H9 (cell line): ENCODE measurements around the gene SRSF10. TPM values are rescaled to one million over a fixed set of nuclear protein-coding genes. Genes with fewer than 3 reads are reported as not detected.
A peak's percentile ranks its signal among the peaks of the same experiment; 100 is the strongest.

Source experiments
- DNase-seq: peaks from one replicate; pipeline ENCODE4 v3.0.0-alpha.2; 2017
- H2AFZ ChIP-seq: one replicate; pipeline ENCODE4 v1.6.1; 2013; ENCODE audit warnings: mild to moderate bottlenecking, low read length, control low read depth, moderate library complexity
- H2AK5ac ChIP-seq: 2 replicates; pipeline ENCODE4 v1.6.1; 2013; ENCODE audit warnings: low read length, control low read depth, mixed read lengths; ENCODE audit not compliant: insufficient read length
- H2BK120ac ChIP-seq: one replicate; pipeline ENCODE4 v1.6.1; 2013; ENCODE audit warnings: low read depth, mild to moderate bottlenecking, low read length, control low read depth, inconsistent platforms; ENCODE audit not compliant: poor library complexity, severe bottlenecking
- H2BK12ac ChIP-seq: 2 replicates; pipeline ENCODE4 v1.6.1; 2013; ENCODE audit warnings: low read length, control low read depth, mixed read lengths, low read depth; ENCODE audit not compliant: insufficient read length
- H2BK15ac ChIP-seq: 2 replicates; pipeline ENCODE4 v1.6.1; 2013; ENCODE audit warnings: low read depth, low read length, control low read depth
- H2BK20ac ChIP-seq: one replicate; pipeline ENCODE4 v1.6.1; 2013; ENCODE audit warnings: low read depth, mild to moderate bottlenecking, low read length, control low read depth, inconsistent platforms; ENCODE audit not compliant: poor library complexity, severe bottlenecking
- H2BK5ac ChIP-seq: 2 replicates; pipeline ENCODE4 v1.6.1; 2013; ENCODE audit warnings: low read length, control low read depth, mixed read lengths; ENCODE audit not compliant: insufficient read length
- H3K14ac ChIP-seq: 2 replicates; pipeline ENCODE4 v1.6.1; 2013; ENCODE audit warnings: low read length, control low read depth; ENCODE audit not compliant: insufficient read depth
- H3K18ac ChIP-seq: 2 replicates; pipeline ENCODE4 v1.6.1; 2013; ENCODE audit warnings: low read depth, mild to moderate bottlenecking, mixed read lengths, low read length, control low read depth; ENCODE audit not compliant: insufficient read length
- H3K23ac ChIP-seq: 2 replicates; pipeline ENCODE4 v1.6.1; 2013; ENCODE audit warnings: low read length, control low read depth, mixed read lengths, low read depth; ENCODE audit not compliant: insufficient read length
- H3K23me2 ChIP-seq: 2 replicates; pipeline ENCODE4 v1.6.1; 2013; ENCODE audit warnings: low read depth, mild to moderate bottlenecking, mixed read lengths, low read length, control low read depth; ENCODE audit not compliant: insufficient read length, poor library complexity, severe bottlenecking
- H3K27ac ChIP-seq: 2 replicates; pipeline ENCODE4 v1.5.1; 2013; ENCODE audit warnings: low read length, control low read depth, mixed read lengths, low read depth; ENCODE audit not compliant: insufficient read length
- H3K27me3 ChIP-seq: 2 replicates; pipeline ENCODE4 v1.6.1; 2013; ENCODE audit warnings: low read length, control low read depth, inconsistent platforms; ENCODE audit not compliant: insufficient read depth
- H3K4ac ChIP-seq: 2 replicates; pipeline ENCODE4 v1.6.1; 2013; ENCODE audit warnings: low read depth, mild to moderate bottlenecking, control low read depth, inconsistent platforms, low read length, moderate library complexity
- H3K4me1 ChIP-seq: 2 replicates; pipeline ENCODE4 v1.6.1; 2013; ENCODE audit warnings: low read length, control low read depth, inconsistent platforms; ENCODE audit not compliant: insufficient read depth
- H3K4me2 ChIP-seq: 2 replicates; pipeline ENCODE4 v1.6.1; 2013; ENCODE audit warnings: low read length, control low read depth, mixed read lengths; ENCODE audit not compliant: insufficient read length, insufficient read depth
- H3K56ac ChIP-seq: 2 replicates; pipeline ENCODE4 v1.6.1; 2013; ENCODE audit warnings: low read depth, mild to moderate bottlenecking, mixed read lengths, low read length, control low read depth; ENCODE audit not compliant: insufficient read length
- H3K79me1 ChIP-seq: 2 replicates; pipeline ENCODE4 v1.6.1; 2013; ENCODE audit warnings: low read depth, mild to moderate bottlenecking, moderate library complexity, low read length, control low read depth, inconsistent platforms; ENCODE audit not compliant: insufficient read depth, poor library complexity, severe bottlenecking
- H3K79me2 ChIP-seq: 2 replicates; pipeline ENCODE4 v1.6.1; 2013; ENCODE audit warnings: low read length, control low read depth, inconsistent platforms; ENCODE audit not compliant: insufficient read depth
- H3K9ac ChIP-seq: 2 replicates; pipeline ENCODE4 v1.6.1; 2013; ENCODE audit warnings: low read length, control low read depth, mixed read lengths; ENCODE audit not compliant: insufficient read length; ENCODE audit errors: extremely low read depth
- H3K9me3 ChIP-seq: one replicate; pipeline ENCODE4 v1.6.1; 2013; ENCODE audit warnings: low read depth, low read length, inconsistent platforms; ENCODE audit not compliant: control insufficient read depth
- H3T11ph ChIP-seq: one replicate; pipeline ENCODE4 v1.6.1; 2013; ENCODE audit warnings: mild to moderate bottlenecking, low read length, control low read depth, inconsistent platforms
- H4K20me1 ChIP-seq: one replicate; pipeline ENCODE4 v1.6.1; 2013; ENCODE audit not compliant: control insufficient read depth, insufficient read length, insufficient read depth
- H4K5ac ChIP-seq: 2 replicates; pipeline ENCODE4 v1.6.1; 2013; ENCODE audit warnings: low read depth, mild to moderate bottlenecking, mixed read lengths, low read length, control low read depth; ENCODE audit not compliant: insufficient read length
- H4K8ac ChIP-seq: replicated peaks from 2 replicates; pipeline ENCODE4 v1.6.1; 2013; ENCODE audit warnings: low read length, control low read depth, mixed read lengths, low read depth; ENCODE audit not compliant: insufficient read length
- H4K91ac ChIP-seq: 2 replicates; pipeline ENCODE4 v1.6.1; 2013; ENCODE audit warnings: low read depth, mild to moderate bottlenecking, moderate library complexity, mixed read lengths, low read length, control low read depth; ENCODE audit not compliant: insufficient read length
- H3K27ac Mint-ChIP-seq, 3 experiments: 2 replicates in 2 of 3; 3 replicates in 1 of 3; pipeline ENCODE4 v1.8.0; 2020 to 2021; ENCODE audit warnings: mixed read lengths in 3 of 3, mild to moderate bottlenecking in 1 of 3, moderate library complexity in 1 of 3
- H3K27me3 Mint-ChIP-seq: 2 replicates; pipeline ENCODE4 v1.8.0; 2021; ENCODE audit warnings: low read depth, mild to moderate bottlenecking, moderate library complexity, mixed read lengths
- H3K36me3 Mint-ChIP-seq, 3 experiments: 2 replicates in 2 of 3; 3 replicates in 1 of 3; pipeline ENCODE4 v1.8.0; 2020 to 2021; ENCODE audit warnings: low read depth in 3 of 3, mixed read lengths in 3 of 3; ENCODE audit not compliant: insufficient read depth in 1 of 3
- H3K4me1 Mint-ChIP-seq, 2 experiments: 2 replicates each; pipeline ENCODE4 v1.8.0; 2020; ENCODE audit warnings: mixed read lengths in 2 of 2
- H3K4me3 Mint-ChIP-seq, 2 experiments: 2 replicates in 1 of 2; 3 replicates in 1 of 2; pipeline ENCODE4 v1.8.0; 2020 to 2021; ENCODE audit warnings: mild to moderate bottlenecking in 2 of 2, mixed read lengths in 2 of 2, moderate library complexity in 1 of 2
- H3K9me3 Mint-ChIP-seq, 2 experiments: 2 replicates in 1 of 2; 3 replicates in 1 of 2; pipeline ENCODE4 v1.8.0; 2020; ENCODE audit warnings: mild to moderate bottlenecking in 2 of 2, mixed read lengths in 2 of 2, moderate library complexity in 1 of 2
- WGBS: extraction: QIAGEN DNeasy Blood & Tissue Kit; methylation state at CpG from one replicate; pipeline ENCODE4 v1.1.7; 2013; ENCODE audit warnings: missing lambda C conversion rate, low lambda C conversion rate, mixed read lengths; ENCODE audit not compliant: insufficient read length; ENCODE audit errors: extremely low coverage; 5-methylcytosine and 5-hydroxymethylcytosine counted together
- total RNA-seq: library from RNA; stranded (reverse); gene quantifications from 2 replicates; pipeline ENCODE4 v1.2.1, GENCODE V29; 2021
- TF ChIP-seq, protein P1 (sequence below): fragments of 200-600 bp; sonication (generic); conservative IDR thresholded peaks from 3 replicates; pipeline ENCODE4 v1.8.0; 2021; ENCODE audit warnings: antibody characterized with exemption, mild to moderate bottlenecking

Gene SRSF10
- total RNA-seq, 1 experiment from 2014 or later, result 238 TPM

DNA sequence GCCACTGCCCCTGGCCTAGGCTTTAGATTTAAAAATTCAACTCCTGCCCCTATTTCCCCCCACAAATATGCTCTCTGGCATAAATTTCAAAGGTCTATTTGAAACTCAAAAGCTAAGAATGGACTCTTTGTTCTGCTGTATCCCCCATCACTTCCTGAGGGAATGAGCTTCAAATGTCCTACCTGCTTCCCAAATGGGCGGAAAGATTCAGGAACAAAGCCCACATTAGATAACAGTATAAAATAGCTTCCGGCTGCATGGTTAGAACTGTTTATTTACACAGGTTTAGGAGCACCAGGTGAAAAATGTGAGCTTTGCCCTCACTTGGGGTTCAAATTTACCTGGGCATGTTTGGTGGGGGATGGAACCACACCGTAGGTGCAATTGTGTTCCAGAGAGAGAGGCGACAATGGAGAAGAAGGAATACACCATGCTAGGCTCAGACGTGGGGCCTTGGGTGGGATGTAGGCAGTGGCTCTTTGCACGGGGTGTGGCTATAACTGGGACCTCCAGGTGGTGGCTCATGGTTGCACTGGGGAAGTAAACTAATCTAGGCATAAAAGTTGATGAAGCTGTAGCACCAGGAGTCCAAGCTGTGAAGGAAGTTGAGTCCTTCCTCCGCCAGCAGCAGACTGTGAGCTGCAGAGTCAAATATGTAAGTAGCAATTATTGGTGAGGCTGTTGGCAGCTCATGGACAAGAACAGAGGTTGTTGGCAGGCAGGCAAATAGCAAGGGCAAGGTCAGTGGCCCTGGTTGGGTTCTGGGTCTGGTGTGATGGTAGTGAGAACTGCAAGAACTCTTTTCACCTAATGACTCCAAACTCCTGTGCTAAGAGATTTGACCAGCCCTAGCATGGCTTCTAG is 41.5 kb upstream of the SRSF10 start:
- Mint-ChIP-seq H3K27me3 (no peaks in the 10 kb centered on the region), H3K4me1 (peaks cover 25 to 26% of the 10 kb centered on the region in 2 experiments), H3K27ac (peak overlapping the region in 1 of 3 experiments; percentile 74; a peak in 1 of 7 replicates), H3K9me3 (no peaks in the 10 kb centered on the region), H3K36me3 (no peaks in the 10 kb centered on the region), H3K4me3 (peak overlapping the region in 1 of 2 experiments; percentile 43; a peak in 2 of 5 replicates)
- Histone ChIP-seq H3K4me1 (peaks cover 15% of the 10 kb centered on the region; the same call in 1 of the 2 replicates), H3T11ph (no peak overlapping the region), H3K27ac (no peak overlapping the region), H2BK120ac (no peak overlapping the region), H3K23me2 (no peaks in the 10 kb centered on the region), H4K8ac (no peak overlapping the region), H3K14ac (no peak overlapping the region; the same call in 1 of the 2 replicates), H4K5ac (no peak overlapping the region), H2AK5ac (no peak overlapping the region), H2AFZ (no peak overlapping the region), H2BK15ac (no peak overlapping the region), H3K9me3 (no peaks in the 10 kb centered on the region), H2BK5ac (no peak overlapping the region), H3K27me3 (no peaks in the 10 kb centered on the region), H3K4me2 (no peak overlapping the region), H3K79me1 (no peaks in the 10 kb centered on the region), H2BK20ac (no peak overlapping the region), H4K91ac (no peak overlapping the region), H3K56ac (no peak overlapping the region), H3K9ac (no peak overlapping the region), H3K4ac (no peak overlapping the region), H3K23ac (no peak overlapping the region), H3K79me2 (no peaks in the 10 kb centered on the region), H4K20me1 (no peaks in the 10 kb centered on the region), H3K18ac (no peak overlapping the region), H2BK12ac (no peak overlapping the region)
- no CpG with 5 or more reads among the region's 7 CpGs for WGBS
- TF ChIP-seq, protein P1, sequence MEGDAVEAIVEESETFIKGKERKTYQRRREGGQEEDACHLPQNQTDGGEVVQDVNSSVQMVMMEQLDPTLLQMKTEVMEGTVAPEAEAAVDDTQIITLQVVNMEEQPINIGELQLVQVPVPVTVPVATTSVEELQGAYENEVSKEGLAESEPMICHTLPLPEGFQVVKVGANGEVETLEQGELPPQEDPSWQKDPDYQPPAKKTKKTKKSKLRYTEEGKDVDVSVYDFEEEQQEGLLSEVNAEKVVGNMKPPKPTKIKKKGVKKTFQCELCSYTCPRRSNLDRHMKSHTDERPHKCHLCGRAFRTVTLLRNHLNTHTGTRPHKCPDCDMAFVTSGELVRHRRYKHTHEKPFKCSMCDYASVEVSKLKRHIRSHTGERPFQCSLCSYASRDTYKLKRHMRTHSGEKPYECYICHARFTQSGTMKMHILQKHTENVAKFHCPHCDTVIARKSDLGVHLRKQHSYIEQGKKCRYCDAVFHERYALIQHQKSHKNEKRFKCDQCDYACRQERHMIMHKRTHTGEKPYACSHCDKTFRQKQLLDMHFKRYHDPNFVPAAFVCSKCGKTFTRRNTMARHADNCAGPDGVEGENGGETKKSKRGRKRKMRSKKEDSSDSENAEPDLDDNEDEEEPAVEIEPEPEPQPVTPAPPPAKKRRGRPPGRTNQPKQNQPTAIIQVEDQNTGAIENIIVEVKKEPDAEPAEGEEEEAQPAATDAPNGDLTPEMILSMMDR, result no peak
- DNase-seq, result no peak
